Measurements from ENCODE around the gene PPIL6.
A peak's percentile ranks its signal among the peaks of the same experiment; 100 is the strongest.
"Not testable (repeated sequence)": the region's sequence is repeated elsewhere in the genome, so short reads cannot be mapped to it uniquely, and the experiment has no call there.

PPIL6 gene

DNA sequence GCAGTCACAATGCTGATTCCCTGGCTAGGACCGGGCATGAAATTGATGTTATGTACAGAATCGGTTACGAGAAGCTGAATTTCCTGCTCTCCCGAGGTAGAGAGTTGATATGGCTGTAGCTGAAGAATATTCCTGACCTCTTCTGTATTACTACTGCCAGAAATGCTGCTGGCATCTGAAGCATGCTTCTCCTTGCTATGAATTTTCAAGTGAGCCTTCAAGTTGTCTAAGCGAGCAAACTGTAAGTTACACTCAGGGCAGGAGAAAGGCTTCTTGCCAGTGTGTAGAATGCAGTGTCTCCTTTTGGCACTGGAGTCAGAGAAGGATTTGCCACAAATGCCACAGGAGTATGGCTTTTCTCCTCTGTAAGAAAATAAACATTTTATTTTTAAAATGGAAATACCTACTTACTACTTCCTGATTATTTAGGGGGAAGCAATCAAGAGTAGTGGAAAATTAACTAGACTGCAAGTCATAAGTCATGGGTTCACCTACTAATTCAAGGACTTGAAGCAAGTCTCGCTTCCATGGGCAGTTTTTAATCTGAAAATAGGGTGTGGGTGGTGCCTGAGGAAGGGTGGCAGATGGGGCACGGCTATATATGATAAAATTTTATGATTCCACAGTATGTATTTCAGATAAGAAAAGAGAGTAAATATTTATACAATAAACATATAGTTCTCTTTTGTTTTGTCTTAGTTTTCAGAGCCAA, 25.9 kb upstream of the PPIL6 start:
- DNase-seq, result peak; percentile 89

DNA sequence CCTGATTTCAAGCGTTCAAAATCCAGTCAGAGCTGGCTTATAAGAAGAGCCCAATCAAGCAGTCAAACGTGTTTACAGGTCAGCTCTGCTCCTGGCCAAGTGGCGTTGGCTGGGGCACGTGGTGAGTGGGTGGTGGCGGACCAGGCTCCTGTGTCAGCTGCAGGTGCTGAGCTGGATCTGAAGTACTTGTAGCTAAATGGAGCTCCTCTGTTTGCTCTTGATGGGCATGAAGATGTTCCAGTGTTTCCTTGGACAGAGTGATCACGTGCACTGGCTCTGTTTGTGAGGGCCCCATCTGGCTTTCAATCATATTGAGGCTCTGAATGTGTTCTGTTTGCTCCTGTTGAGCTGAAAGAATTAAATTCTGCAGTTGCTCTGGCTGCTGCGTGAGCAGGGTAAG, 25.3 kb upstream of the PPIL6 start:
- peak; percentile 94 for DNase-seq

DNA sequence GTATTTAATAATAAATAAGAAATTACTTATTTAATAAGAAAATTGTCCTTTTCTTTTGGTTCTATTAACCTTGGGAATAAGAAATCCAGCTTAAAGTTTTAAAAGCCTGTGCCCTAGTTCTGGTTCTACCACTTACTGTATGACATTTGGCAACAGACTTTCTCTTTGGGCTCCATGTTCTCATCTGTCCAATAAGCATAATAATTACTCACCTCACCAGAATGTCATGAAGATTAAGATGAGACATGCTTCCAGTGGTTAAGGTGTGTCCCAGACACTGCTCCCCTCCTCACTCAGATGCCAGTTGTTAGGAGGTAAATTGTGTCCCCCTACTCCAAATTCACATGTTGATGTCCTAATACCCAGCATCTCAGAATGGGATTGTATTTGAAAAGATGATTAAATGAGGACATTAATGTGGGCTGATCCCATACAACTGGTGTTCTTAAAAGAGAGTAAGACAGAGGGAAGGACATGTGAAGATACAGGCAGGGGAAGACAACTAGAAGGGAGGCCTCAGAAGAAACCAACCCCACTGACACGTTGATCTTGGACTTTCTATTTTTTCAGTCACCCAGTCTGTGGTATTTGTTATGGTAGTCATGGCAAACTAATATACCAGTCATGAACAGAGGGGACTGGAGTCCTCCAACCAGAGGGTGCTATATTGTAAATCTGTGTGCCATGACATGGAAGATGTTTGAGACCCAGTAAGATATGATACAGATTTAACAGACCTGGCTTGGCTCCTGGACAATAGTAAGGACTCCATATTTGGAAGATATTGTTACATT, 21.5 kb upstream of the PPIL6 start:
- no peak for DNase-seq

DNA sequence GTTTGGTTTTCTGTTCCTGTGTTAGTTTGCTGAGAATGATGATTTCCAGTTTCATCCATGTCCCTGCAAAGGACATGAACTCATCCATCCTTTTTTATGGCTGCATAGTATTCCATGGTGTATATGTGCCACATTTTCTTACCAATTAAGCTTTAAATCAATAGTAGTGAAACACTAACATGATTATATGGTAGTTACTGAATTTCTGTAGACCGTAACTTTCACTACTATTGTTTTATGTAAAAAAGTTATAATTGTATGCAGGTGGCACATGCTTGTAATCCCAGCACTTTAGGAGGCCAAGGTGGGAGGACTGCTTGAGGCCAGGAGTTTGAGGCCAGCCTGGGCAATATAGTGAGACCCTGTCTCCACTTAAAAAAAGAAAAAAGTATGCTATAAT, 20.8 kb upstream of the PPIL6 start:
- not testable (repeated sequence) for DNase-seq

DNA sequence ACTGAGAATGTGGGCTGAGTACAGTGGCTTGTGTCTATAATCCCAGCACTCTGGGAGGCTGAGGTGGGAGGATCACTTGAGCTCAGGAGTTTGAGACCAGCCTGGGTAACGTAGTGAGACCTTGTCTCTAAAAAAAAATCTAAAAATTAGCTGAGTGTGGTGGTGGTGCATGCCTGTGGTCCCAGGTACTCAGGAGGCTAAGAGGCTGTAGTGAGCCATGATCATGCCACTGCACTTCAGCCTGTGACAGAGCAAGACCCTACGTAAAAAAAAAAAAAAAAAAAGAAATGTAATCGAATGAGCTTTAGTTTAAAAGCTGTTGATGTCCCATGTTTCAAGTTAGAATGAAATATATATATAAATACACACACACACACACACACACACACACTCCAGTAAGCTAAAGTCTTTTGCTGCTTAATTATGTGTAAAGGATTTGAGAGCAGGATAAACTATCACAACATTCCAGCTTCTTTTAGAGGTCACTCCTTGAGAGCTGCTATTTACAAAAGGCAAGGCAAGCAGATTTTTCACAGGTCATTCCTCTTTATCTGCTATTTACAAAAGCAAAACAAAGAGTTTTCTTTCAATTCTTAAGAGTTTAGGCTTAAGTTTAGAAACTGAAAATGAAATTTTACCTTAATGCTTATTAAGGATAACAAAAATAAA, 19.9 kb upstream of the PPIL6 start:
- DNase-seq, result peak; percentile 61

DNA sequence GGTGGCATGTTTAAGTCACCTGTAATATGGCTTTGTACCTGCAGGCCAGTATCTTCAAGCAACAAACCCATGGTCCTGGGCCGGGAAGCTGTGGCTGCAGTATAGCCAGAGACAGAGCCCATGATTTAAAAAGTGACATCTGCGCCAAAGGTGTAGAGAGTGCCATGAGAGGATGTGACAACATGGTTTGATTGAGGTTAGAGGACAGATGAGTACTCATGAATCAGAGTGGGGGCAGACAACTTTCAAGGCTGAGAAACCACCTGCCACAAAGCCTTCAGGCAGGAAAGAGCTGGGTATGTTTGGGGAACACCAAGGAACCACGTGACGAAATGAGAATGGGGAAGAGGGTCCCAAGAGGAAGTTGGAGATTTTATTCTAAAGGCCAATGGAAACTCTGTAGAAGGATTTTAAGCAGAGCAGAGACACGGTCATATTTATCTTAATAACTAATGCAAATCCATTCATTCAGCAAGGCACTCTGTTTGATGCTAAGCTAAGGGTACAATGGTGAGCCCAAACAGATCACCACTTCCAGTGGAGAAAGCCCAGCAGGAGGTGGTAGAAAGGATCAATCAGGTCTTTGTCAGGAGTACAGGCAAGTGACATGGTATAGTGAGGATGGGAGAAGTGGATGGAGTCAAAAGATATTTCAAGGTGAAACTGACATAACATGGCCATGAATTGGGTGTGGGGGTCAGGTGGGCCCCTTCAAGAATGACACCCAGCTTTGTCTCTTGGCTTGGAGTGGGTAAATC, 18.5 kb upstream of the PPIL6 start:
- no peak for DNase-seq

DNA sequence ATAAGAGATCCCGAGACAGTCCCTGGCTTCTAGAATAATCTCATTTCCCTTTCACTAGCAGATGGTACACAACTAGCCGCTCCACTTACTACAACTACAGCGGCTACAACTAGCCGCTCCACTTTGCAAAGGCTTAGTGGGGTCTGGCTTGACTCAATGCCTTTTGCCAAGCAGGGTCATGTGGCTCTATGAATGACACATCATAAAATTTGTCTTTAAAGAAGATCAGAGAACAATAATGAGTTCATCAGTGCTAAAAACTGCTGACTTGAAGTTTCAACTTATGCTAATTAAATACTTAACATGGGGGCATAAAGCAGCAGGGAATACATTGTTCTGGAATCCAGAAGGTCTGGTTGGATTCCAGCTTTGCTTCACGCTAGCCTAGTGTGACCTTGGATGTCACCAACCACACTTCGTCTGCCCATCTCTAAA, 17.2 kb upstream of the PPIL6 start:
- DNase-seq, result no peak

DNA sequence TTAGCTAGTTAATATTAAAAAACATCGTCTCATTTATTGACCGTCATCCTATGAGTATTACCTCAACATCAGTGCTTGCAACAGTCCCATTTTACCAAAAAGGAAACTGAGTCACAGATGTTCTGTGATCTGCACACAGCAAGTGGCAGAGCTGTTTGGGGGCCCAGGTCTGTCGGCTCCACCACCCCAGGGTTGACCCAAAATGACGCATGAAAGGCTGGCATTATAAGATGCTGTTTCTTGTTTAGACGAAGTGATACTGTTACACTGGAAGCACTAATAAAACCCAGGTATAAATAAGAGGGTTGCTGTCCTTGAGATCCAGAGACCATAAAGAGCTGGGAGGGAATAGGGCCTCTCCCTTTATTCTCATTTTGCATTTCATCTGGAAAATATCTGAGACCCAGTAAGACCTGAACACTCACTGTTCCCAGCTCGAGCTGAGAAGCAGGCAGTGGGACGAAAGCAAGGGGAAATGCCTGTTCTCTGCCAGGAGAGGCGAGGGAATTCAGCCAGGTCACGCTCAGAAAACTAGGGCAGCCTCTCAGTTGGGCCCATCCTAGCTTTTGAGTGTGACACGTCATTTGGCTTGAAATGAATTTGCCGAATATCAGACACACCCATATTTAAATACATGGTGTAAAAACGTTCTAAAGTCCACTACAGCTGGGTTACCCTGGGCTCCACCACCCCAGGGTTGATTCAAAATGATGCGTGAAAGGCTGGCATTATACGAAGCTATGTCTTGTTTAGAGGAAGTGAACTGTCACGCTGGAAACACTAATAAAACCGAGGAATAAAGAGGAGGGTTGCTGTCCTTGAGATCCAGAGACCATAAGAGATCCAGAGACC, 16.5 kb upstream of the PPIL6 start:
- peak; percentile 74 for DNase-seq

DNA sequence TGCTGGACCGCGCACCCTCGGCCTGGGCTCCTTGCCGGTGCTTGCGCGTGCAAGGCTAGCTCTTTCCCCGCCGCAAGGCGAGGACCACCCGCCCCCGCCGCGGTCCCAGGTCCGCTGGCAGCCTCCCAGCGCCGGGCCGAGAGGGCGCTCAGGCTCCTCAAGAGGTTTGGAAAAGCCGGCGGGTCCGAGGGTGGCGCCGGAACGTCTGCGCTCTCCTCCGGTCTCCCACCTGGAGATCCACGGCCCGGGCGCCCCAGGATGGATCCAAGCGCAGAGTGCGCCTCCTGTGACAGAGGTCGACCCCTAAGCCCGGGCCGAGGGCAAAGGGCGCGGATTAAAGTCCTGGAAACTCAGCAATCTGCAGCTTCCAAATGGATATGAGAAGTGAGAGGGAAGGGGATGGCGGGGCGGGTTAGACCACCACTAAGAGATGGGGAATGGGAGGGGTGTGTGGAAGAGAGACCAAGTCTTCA, 15.7 kb upstream of the PPIL6 start:
- DNase-seq, result peak; percentile 59

DNA sequence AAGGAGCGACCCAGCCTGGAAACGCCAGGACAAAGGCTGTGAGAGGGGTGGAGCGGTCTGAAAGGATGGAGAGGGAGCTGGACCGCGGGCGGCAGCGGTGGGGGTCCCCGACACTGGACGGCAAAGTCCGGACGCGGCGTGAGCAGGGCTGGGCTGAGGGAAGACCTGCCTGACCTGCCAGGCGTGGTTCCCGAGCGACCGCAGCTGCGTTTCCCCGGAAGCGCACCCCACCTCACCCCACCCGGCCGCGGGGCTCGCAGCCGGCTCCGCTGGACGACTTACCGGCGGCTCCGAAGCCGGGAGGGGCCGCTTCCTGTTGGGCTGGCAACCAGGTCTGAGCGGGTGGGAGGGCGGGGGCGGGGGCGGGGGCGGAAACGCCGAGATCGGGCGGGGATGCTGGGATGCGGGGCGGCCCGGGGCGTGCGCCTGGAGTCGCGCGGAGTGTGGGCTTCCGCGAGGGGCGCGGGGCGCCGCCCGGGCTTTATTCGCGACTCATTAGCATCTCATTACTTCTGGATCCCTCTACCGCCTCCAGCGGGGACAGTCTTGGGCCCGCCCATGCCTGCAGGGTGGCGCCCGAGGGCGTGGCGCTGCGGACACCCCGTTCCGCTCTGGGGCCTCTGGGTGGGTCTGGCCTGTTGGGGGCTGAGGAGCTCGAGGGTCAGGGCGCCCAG, 15.1 kb upstream of the PPIL6 start, which contains the start of gene MICAL1:
Gene MICAL1, minus strand, starts transcription at position 336 of the 674 bp plus-strand sequence. CDS start 1,576 bp downstream, outside the sequence.
- peak; percentile 59 for DNase-seq

DNA sequence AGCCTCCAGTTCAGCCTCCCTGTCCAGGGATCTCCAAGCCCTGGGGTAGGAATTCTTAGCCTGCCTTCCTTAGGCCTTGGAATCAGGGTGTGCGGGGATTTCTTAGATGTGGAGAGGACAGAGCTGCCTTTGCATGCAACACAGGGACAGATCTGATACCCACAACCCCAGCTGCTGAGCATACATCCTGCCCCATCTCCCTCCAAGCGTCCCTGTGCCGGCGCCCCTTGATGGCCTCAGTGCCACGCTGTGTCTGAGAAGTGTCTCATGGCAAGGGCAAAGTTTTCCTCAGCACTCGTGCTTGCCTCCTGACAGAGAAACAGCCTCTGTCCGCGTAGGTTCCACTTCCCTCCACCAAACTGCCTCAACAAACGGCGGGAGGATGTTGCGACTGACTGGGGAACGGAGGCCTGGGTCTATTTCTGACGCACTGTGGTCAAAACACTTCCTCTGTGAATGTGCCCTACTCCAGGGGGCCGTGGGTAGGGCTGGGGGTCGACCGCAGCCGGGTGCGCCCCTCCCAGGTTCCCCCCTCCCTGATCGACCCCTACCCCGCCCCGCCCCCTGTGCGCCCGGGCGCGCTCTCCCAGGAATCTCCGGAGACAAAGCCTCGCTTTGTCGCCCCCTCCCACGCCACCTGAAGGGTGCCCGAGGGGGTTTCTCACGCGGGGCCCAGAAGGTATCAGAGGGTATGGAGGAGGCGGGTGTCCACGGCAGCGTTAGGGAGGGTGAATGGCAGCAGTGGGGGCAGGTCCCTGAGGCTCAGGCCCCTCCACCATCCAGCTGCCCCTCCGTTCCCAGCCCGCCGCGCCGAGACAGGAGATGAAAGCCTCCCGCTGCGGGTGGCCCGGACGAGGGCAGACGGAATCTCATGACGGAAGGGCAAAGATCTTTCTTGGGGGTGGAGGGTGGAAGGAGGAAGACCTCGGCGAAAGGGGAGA, 14.3 kb upstream of the PPIL6 start:
- peak; percentile 53 for DNase-seq

DNA sequence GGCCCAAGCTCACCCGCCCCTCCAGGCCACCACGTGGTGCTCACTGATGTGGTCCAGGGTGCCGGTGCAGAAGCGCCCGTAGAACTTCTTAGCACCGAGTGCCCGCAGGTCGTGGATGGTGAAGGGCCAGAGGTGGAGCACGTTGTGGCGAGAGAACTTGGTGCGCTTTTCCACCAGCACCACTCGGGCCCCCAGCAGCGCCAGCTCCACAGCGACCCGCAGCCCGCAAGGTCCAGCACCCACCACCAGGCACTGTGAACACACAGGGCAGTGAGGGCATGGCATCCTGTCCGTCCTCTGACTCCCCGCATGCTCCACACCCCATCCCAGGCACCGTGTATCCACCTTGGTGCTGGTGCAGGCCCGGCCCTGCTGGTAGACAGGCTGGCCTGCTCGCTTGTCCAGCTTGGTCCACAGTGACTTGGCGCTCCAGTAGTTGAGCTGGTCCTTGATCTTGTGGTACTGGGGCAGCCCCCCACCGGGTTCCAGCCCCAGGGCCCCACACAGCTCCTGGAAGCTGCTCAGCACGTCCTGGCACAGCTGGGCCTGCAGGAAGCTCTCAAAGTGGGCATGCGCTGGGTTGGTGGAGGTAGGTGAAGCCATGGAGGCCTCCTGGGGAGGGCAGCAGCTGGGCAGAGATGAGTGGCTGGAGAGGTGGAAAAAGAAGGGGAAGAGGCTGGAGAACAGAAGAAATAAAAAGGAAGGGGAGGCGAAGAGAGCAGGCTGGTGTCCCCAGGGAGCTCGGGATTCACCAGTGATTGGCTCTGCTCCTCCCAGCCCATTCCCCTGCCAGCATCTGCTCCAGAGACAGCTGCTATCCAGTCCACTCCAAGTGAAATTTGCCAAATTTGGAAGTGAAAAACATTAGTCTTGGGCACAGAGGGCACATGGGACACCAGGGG, 13.4 kb upstream of the PPIL6 start:
- peak; percentile 89 for DNase-seq

DNA sequence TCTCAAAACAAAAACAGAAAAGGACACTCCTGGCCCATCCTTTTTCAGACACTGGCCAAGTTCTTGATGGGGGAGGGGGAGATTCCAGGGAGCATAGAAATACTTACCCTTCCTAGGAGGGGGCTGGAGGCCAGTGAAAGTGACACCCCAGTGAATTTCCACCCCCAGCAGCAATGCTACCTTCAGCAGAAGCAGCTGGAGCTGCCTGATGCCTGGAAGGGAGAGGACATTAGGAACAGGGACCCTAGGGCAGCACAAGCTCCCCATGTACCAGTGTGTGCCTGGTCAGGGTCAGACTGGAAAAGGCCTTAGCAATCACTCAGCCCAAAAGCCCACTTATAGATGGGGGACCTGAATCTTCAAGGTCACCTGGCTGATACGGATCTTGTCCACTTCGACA, 12.7 kb upstream of the PPIL6 start:
- DNase-seq, result no peak

DNA sequence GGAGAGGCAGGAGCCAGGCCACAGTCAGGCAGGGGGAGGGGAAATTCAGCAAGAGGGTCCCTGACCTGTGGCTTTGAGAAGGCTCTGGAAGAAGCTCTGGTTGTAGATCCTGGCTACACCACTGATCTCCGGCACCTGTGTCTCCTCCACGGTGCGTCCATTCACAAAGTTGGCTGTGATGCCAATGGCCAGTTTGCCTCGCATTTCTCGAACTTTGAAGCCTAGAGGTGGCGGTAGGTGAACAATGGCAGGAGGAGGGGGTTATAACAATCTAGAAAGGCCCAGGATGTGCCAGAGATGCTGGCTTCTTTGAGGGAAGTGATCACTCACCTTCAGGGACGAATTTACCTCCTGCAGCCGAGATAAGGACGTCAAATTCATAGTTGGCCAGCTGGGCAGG, 11.8 kb upstream of the PPIL6 start:
- DNase-seq, result no peak

DNA sequence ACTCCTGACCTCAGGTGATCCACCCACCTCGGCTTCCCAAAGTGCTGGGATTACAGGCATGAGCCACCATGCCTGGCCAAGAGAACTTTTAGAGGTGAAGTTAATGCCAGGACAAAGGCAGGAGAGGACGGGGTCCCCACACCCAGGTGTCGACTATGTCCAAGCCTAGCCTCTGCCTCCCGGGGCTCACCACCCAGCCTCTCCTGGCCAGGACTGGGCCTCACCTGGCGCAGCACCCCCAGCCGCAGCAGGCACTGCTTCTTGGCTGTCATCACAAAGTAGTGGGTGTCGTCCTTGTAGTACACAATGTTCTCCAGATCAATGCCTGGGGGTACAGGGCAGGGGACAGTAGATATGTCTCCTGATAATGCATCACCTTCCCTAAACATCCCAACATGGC, 10.9 kb upstream of the PPIL6 start:
- DNase-seq, result no peak

DNA sequence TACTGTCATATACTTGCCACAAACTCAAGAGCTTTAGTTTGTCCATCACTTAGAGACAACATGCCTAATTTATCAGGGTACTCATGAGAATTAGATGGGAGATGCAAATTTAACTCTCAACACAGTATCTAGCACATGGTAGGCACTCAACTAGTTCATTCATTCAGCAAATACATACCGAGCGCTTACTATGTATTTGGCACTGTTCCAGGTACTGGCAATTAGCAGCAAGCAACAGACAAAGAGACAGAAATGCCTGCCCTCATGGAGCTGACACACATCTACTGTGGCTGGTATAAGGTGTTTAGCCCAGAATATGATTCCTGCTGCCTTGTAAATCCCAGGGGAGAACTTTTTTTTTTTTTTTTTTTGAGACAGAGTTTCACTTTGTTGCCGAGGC, 10.4 kb upstream of the PPIL6 start:
- no peak for DNase-seq

DNA sequence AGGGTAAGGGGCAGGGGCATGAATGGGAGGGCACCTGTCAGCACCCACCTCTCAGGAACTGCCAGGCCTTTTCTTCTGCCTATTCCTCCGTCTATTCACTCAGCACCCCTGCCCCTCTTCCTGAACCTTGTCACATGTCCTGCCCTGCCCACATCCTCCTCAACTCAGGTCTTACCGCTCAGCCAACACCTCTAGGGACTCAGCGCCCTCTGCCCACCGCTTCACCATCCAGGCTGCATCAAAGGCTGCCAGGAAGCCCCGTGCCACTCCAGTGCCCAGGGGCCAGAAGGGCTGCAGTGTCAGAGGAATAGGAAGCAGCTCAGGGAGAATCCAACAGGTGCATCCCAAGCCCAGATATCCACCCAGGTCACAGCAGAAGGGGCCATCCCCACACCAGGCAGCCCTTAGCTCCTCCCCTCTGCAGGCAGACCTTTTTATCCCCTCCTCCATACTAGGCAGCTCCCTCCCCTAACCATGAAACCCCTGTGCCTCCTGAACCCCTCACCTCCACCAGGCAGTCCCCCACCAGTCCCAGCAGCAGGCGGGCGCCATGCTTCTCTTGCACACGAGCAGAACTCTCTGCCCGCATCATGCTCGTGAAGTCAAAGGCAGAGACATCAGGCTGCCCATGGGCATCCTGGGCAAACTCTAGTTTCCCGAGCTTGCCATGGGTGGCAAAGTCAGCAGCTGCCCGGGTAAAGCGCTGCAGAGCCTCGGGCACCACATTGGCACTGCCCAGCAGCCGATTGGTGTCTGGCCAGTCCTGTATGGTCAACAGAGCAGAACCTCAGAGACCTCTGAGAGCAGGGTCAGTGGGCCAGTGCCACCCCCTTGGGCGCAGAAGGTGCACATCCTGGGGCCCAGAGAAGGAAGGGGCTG, 9.6 kb upstream of the PPIL6 start:
- DNase-seq, result no peak
